C4-2B (cell line): ENCODE measurements around the gene CTTNBP2.

Experiments used
- ZFX ChIP-seq: fragments of 450-650 bp; IDR thresholded peaks from 2 replicates; pipeline ENCODE4 v1.6.1; 2017
- TF ChIP-seq, protein P1 (sequence below): fragments of 450-650 bp; conservative IDR thresholded peaks from 2 replicates; pipeline ENCODE4 v1.5.1; 2017; ENCODE audit warnings: mild to moderate bottlenecking

DNA sequence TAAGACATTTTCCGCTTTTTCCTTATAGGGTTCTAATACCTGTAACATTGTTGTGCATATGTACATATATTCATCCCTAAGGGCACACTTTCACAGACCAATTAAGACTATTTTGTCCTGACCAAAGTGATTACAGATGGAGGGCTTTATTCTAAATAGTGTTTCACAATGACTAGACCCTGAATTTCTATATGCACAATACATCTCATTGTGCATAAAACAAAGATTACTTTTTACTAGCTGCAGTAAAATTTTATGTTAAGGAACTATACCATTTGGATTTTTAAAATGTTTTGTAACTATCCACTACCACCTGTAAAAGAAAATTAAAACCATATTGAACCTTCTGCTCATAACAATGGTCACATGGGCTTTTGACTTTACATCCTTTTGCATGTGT, 87.8 kb downstream of the CTTNBP2 start:
- TF ChIP-seq, protein P1, sequence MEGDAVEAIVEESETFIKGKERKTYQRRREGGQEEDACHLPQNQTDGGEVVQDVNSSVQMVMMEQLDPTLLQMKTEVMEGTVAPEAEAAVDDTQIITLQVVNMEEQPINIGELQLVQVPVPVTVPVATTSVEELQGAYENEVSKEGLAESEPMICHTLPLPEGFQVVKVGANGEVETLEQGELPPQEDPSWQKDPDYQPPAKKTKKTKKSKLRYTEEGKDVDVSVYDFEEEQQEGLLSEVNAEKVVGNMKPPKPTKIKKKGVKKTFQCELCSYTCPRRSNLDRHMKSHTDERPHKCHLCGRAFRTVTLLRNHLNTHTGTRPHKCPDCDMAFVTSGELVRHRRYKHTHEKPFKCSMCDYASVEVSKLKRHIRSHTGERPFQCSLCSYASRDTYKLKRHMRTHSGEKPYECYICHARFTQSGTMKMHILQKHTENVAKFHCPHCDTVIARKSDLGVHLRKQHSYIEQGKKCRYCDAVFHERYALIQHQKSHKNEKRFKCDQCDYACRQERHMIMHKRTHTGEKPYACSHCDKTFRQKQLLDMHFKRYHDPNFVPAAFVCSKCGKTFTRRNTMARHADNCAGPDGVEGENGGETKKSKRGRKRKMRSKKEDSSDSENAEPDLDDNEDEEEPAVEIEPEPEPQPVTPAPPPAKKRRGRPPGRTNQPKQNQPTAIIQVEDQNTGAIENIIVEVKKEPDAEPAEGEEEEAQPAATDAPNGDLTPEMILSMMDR, result no peak
- no peak for TF ChIP-seq ZFX
